K562 (cell line): ENCODE measurements around the gene VANGL1. TPM values are rescaled to one million over a fixed set of nuclear protein-coding genes. Genes with fewer than 3 reads are reported as not detected.

Experiments used
- ATAC-seq: fragments of 200-7000 bp; cut with Tn5 transposase; 3 replicates; pipeline ENCODE4 v1.9.1; 2020; ENCODE audit warnings: moderate library complexity
- BruUV-seq: library from RNA; stranded (reverse); fragments of 400-500 nt; replicated peaks from 2 replicates; lab custom pipeline; 2021; lab: Mats Ljungman, UMichigan
- CTCF ChIA-PET: fragments of 300-600 bp; formaldehyde crosslinking; extraction: SDS; loops from one replicate; lab custom pipeline; 2021; ENCODE audit warnings: low intra/inter-chr PET ratio; lab: Yijun Ruan, JAX
- POLR2A ChIA-PET: fragments of 300-600, 350-650 bp; sonication (Branson Sonifier 250); formaldehyde crosslinking; extraction: SDS; loops from one replicate; lab custom pipeline; 2021; ENCODE audit warnings: antibody characterized with exemption, inconsistent platforms; lab: Yijun Ruan, JAX
- DNase-seq, 4 experiments: peaks; one replicate each; pipeline versions ENCODE4 v3.0.0 to v3.0.0-alpha.2; 2011 to 2018; ENCODE audit warnings: low spot score in 3 of 4, mixed read lengths in 3 of 4; ENCODE audit errors: extremely low read depth in 1 of 4
- FAIRE-seq: peaks from 2 replicates; lab custom pipeline; 2011; peaks lifted over from hg19 to GRCh38; lab: Jason Lieb, UNC
- H2AFZ ChIP-seq: 2 replicates; pipeline ENCODE4 v1.6.0; 2011; ENCODE audit warnings: low read depth, low read length, control low read depth, inconsistent platforms
- H3K27ac ChIP-seq: fragments of 200-600 bp; 3 replicates; pipeline ENCODE4 v1.8.0; 2011; ENCODE audit warnings: low read depth, mild to moderate bottlenecking, control low read depth, inconsistent platforms, low read length, moderate library complexity, mixed read lengths; ENCODE audit errors: extremely low read depth
- H3K27me3 ChIP-seq, 2 experiments: fragments of 300-600 bp in 1 of 2; 2 replicates in 1 of 2; 3 replicates in 1 of 2; pipeline versions ENCODE4 v1.6.0 to v1.8.0; 2011; ENCODE audit warnings: inconsistent platforms in 2 of 2, low read length in 2 of 2, mild to moderate bottlenecking in 1 of 2, mixed read lengths in 1 of 2, moderate library complexity in 1 of 2; ENCODE audit not compliant: control insufficient read depth in 2 of 2, insufficient read depth in 2 of 2
- H3K36me3 ChIP-seq: fragments of 300-600 bp; 3 replicates; pipeline ENCODE4 v1.8.0; 2011; ENCODE audit warnings: mild to moderate bottlenecking, low read length, inconsistent platforms; ENCODE audit not compliant: control insufficient read depth, insufficient read depth
- H3K4me1 ChIP-seq, 2 experiments: fragments of 200-600 bp in 1 of 2; replicated peaks in 1 of 2; 2 replicates in 1 of 2; 3 replicates in 1 of 2; pipeline versions ENCODE4 v1.5.1 to v1.8.0; 2011; ENCODE audit warnings: inconsistent platforms in 2 of 2, low read length in 2 of 2, mild to moderate bottlenecking in 1 of 2, mixed read lengths in 1 of 2, moderate library complexity in 1 of 2; ENCODE audit not compliant: control insufficient read depth in 2 of 2, insufficient read depth in 2 of 2
- H3K4me2 ChIP-seq: 2 replicates; pipeline ENCODE4 v1.6.1; 2011; ENCODE audit warnings: low read length, control low read depth, inconsistent platforms, mixed read lengths; ENCODE audit not compliant: insufficient read depth
- H3K4me3 ChIP-seq: fragments of 200-600 bp; sonication (generic), shearing (Covaris generic); 2 replicates; pipeline ENCODE4 v1.5.1; 2016; ENCODE audit warnings: control low read depth, inconsistent platforms
- H3K79me2 ChIP-seq: fragments of 200-600 bp; 3 replicates; pipeline ENCODE4 v1.8.0; 2011; ENCODE audit warnings: low read length, inconsistent platforms; ENCODE audit not compliant: control insufficient read depth, insufficient read depth
- H3K9ac ChIP-seq, 2 experiments: 2 replicates each; pipeline versions ENCODE4 v1.6.0 to v1.6.1; 2011; ENCODE audit warnings: low read depth in 2 of 2, low read length in 2 of 2, control low read depth in 1 of 2, inconsistent platforms in 1 of 2, mild to moderate bottlenecking in 1 of 2, mixed read lengths in 1 of 2; ENCODE audit not compliant: insufficient read depth in 1 of 2
- H3K9me1 ChIP-seq: one replicate; pipeline ENCODE4 v1.6.0; 2011; ENCODE audit warnings: inconsistent platforms, mild to moderate bottlenecking, low read length, moderate library complexity; ENCODE audit not compliant: control insufficient read depth, insufficient read depth
- H3K9me3 ChIP-seq: replicated peaks from 2 replicates; pipeline ENCODE4 v1.5.1; 2011; ENCODE audit warnings: low read depth, low read length, inconsistent platforms; ENCODE audit not compliant: control insufficient read depth, insufficient read depth
- H4K20me1 ChIP-seq: replicated peaks from 2 replicates; pipeline ENCODE4 v1.6.1; 2011; ENCODE audit warnings: low read length, inconsistent platforms, mixed read lengths; ENCODE audit not compliant: control insufficient read depth, insufficient read depth
- BCOR ChIP-seq: fragments of 450-650 bp; IDR thresholded peaks from 2 replicates; pipeline ENCODE4 v1.6.1; 2016
- ELF2 ChIP-seq: fragments of 250-450 bp; sonication (Bioruptor Pico); IDR thresholded peaks from 2 replicates; pipeline ENCODE4 v1.5.0; 2021; ENCODE audit warnings: mild to moderate bottlenecking
- HDAC1 ChIP-seq, 2 experiments: fragments of 450-650 bp; IDR thresholded peaks; 2 replicates each; pipeline ENCODE4 v1.6.1; 2016 to 2017; ENCODE audit warnings: inconsistent platforms in 1 of 2, mild to moderate bottlenecking in 1 of 2, moderate library complexity in 1 of 2
- HNRNPLL ChIP-seq: fragments of 200-400 bp; formaldehyde crosslinking; IDR thresholded peaks from 2 replicates; pipeline ENCODE4 v1.6.1; 2017; ENCODE audit warnings: low read length, low read depth, mild to moderate bottlenecking; ENCODE audit not compliant: poor library complexity, severe bottlenecking
- KLF13 ChIP-seq: fragments of 450-650 bp; IDR thresholded peaks from 2 replicates; pipeline ENCODE4 v1.6.1; 2016; ENCODE audit warnings: missing genetic modification characterization, low read depth, mild to moderate bottlenecking, missing compliant biosample characterization, moderate library complexity, borderline replicate concordance
- SUPT5H ChIP-seq: fragments of 450-650 bp; IDR thresholded peaks from 2 replicates; pipeline ENCODE4 v1.6.1; 2016
- YY1 ChIP-seq, 3 experiments: IDR thresholded peaks; 2 replicates each; pipeline ENCODE4 v1.6.1; 2011; ENCODE audit warnings: low read length in 2 of 3, mild to moderate bottlenecking in 2 of 3, moderate library complexity in 2 of 3, borderline replicate concordance in 1 of 3, control low read depth in 1 of 3, low read depth in 1 of 3; ENCODE audit not compliant: insufficient read depth in 3 of 3, insufficient replicate concordance in 2 of 3, control insufficient read depth in 1 of 3, insufficient read length in 1 of 3; ENCODE audit errors: extremely low read depth in 1 of 3
- ZBTB9 ChIP-seq: fragments of 450-650 bp; formaldehyde crosslinking; IDR thresholded peaks from 2 replicates; pipeline ENCODE4 v1.4.0; 2020; ENCODE audit warnings: mild to moderate bottlenecking, moderate library complexity
- ZKSCAN8 ChIP-seq: fragments of 200-800 bp; sonication (Bioruptor generic); IDR thresholded peaks from 2 replicates; pipeline ENCODE4 v1.6.1; 2016; ENCODE audit warnings: missing genetic modification characterization, missing compliant biosample characterization
- ZNF175 ChIP-seq: fragments of 200-800 bp; sonication (Bioruptor generic); IDR thresholded peaks from 2 replicates; pipeline ENCODE4 v1.6.1; 2016; ENCODE audit warnings: low read depth, mild to moderate bottlenecking, missing genetic modification characterization, missing compliant biosample characterization
- ZNF274 ChIP-seq: IDR thresholded peaks from 2 replicates; pipeline ENCODE4 v1.6.1; 2011; ENCODE audit warnings: low read depth, mild to moderate bottlenecking, low read length, moderate library complexity, borderline replicate concordance
- WGBS: fragments of 100-300 bp; shearing (Covaris generic); methylation state at CpG from one replicate; pipeline ENCODE4 v1.1.6; 2016; ENCODE audit warnings: low coverage, mixed read lengths; ENCODE audit not compliant: insufficient coverage; ENCODE audit errors: missing lambda C conversion rate; 5-methylcytosine and 5-hydroxymethylcytosine counted together
- in situ Hi-C: fragments of 300-500 bp; cut with MboI; formaldehyde crosslinking; loops from 4 replicates; pipeline ENCODE4 v1.15.0; 2018; ENCODE audit warnings: inconsistent platforms, mixed read lengths
- intact Hi-C: fragments of 100-400 bp; cut with micrococcal nuclease; formaldehyde crosslinking; loops from 2 replicates; pipeline ENCODE4 v1.14.2; 2022
- polyA plus RNA-seq, 8 experiments: library from polyadenylated mRNA; depleted of rRNA in 4 of 8; stranded (reverse) in 5 of 8; unstranded in 3 of 8; fragments of >200 nt; fragmentation: Nextera tagmentation in 2 of 8; fragmentation: Illumina TruSeq in 1 of 8; extraction: Ambion mirVana in 2 of 8; extraction: Trizol in 1 of 8; gene quantifications; 2 replicates each; pipeline versions ENCODE4 v1.2.1 to v1.2.3, GENCODE V29; 2011 to 2014; ENCODE audit warnings: inconsistent platforms in 1 of 8, missing spikeins in 1 of 8
- total RNA-seq, 7 experiments: library from RNA; depleted of rRNA in 6 of 7; stranded (reverse); fragments of >200 nt in 6 of 7; fragmentation: Illumina TruSeq in 2 of 7; extraction: Trizol in 2 of 7; gene quantifications; 2 replicates each; pipeline versions ENCODE4 v1.2.1 to v1.2.3, GENCODE V29; 2011 to 2021; ENCODE audit warnings: low replicate concordance in 1 of 7
- TF ChIP-seq, protein P1 (sequence below): sonication (generic); formaldehyde crosslinking; IDR thresholded peaks from 2 replicates; pipeline ENCODE4 v1.8.0; 2023; ENCODE audit warnings: mild to moderate bottlenecking, missing genetic modification reagents
- TF ChIP-seq, protein P2 (sequence below): fragments of 200-800 bp; sonication (Bioruptor generic); IDR thresholded peaks from 2 replicates; pipeline ENCODE4 v1.6.1; 2016; ENCODE audit warnings: missing genetic modification characterization, missing compliant biosample characterization

The VANGL1 gene
- total and polyA plus RNA-seq, 9 of the 15 experiments (the other 6 are each of a cell fraction or from before 2014, with no cell fraction given), result 0.90 to 12.8 (median 9.6) TPM

- TF ChIP-seq ZNF175 (no peak), ZNF274 (no peak)
These were observed 88.0 kb downstream of the VANGL1 start (continued) for GRCh38 chr1:115729756-115730155.

DNA sequence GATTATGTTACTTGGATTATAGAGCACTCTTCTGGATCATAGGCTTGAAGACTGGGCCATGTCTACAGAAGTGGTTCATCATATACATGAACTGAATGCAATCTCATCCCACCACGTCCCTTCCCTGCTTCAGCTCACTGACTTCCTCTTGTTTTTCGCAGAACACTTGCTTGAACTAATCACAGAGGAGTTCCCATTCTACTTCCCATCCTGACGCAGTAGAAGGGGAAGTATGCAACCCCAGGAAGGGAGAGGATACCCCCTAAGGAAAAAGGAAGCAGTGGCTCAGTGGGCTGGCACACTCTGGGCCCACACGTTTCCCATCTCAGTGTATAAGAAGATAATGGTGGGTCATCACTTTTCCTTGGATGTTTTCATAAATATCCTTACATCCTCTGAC, 90.5 kb downstream of the VANGL1 start:
- H3K9ac ChIP-seq, result no peak overlapping the region
- intact Hi-C loops (no loop called here), in situ Hi-C loops (no loop called here)
- no peaks in the 10 kb centered on the region for H3K9me3 ChIP-seq
- no peak overlapping the region for H3K4me2 ChIP-seq
- ChIA-PET POLR2A (interaction anchor here (0.6 kb wide), 1 partner anchor 1802 kb away, joined by 3 read pairs; no protein-coding TSS in a partner anchor), CTCF (no interaction called here)
- H3K36me3 ChIP-seq, result no peaks in the 10 kb centered on the region
- DNase-seq (no peak), FAIRE-seq (no peak), ATAC-seq (no peak)
- H3K27ac ChIP-seq, result no peak overlapping the region
- H3K4me1 ChIP-seq, result no peaks in the 10 kb centered on the region
- H3K9me1 ChIP-seq, result no peaks in the 10 kb centered on the region
- H3K79me2 ChIP-seq, result no peaks in the 10 kb centered on the region
- 0% methylated on average over 4 of the region's 4 CpGs for WGBS
- H3K27me3 ChIP-seq, result peaks cover 6 to 8% of the 10 kb centered on the region in 2 experiments
- H3K4me3 ChIP-seq, result no peak overlapping the region
- BruUV-seq, result no TSS peak
- no peak overlapping the region for H2AFZ ChIP-seq
- peaks cover 3% of the 10 kb centered on the region for H4K20me1 ChIP-seq
- TF ChIP-seq HDAC1 (IDR thresholded peaks at IDR 0.05), result no peak
- no peak for TF ChIP-seq SUPT5H
- TF ChIP-seq ZKSCAN8 (CRISPR knock-in tag), result no peak
- TF ChIP-seq ZBTB9 (CRISPR knock-in tag), result no peak
- TF ChIP-seq, protein P1, sequence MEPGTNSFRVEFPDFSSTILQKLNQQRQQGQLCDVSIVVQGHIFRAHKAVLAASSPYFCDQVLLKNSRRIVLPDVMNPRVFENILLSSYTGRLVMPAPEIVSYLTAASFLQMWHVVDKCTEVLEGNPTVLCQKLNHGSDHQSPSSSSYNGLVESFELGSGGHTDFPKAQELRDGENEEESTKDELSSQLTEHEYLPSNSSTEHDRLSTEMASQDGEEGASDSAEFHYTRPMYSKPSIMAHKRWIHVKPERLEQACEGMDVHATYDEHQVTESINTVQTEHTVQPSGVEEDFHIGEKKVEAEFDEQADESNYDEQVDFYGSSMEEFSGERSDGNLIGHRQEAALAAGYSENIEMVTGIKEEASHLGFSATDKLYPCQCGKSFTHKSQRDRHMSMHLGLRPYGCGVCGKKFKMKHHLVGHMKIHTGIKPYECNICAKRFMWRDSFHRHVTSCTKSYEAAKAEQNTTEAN, result no peak
- TF ChIP-seq ELF2 (CRISPR knock-in tag), result no peak
- TF ChIP-seq, protein P2, sequence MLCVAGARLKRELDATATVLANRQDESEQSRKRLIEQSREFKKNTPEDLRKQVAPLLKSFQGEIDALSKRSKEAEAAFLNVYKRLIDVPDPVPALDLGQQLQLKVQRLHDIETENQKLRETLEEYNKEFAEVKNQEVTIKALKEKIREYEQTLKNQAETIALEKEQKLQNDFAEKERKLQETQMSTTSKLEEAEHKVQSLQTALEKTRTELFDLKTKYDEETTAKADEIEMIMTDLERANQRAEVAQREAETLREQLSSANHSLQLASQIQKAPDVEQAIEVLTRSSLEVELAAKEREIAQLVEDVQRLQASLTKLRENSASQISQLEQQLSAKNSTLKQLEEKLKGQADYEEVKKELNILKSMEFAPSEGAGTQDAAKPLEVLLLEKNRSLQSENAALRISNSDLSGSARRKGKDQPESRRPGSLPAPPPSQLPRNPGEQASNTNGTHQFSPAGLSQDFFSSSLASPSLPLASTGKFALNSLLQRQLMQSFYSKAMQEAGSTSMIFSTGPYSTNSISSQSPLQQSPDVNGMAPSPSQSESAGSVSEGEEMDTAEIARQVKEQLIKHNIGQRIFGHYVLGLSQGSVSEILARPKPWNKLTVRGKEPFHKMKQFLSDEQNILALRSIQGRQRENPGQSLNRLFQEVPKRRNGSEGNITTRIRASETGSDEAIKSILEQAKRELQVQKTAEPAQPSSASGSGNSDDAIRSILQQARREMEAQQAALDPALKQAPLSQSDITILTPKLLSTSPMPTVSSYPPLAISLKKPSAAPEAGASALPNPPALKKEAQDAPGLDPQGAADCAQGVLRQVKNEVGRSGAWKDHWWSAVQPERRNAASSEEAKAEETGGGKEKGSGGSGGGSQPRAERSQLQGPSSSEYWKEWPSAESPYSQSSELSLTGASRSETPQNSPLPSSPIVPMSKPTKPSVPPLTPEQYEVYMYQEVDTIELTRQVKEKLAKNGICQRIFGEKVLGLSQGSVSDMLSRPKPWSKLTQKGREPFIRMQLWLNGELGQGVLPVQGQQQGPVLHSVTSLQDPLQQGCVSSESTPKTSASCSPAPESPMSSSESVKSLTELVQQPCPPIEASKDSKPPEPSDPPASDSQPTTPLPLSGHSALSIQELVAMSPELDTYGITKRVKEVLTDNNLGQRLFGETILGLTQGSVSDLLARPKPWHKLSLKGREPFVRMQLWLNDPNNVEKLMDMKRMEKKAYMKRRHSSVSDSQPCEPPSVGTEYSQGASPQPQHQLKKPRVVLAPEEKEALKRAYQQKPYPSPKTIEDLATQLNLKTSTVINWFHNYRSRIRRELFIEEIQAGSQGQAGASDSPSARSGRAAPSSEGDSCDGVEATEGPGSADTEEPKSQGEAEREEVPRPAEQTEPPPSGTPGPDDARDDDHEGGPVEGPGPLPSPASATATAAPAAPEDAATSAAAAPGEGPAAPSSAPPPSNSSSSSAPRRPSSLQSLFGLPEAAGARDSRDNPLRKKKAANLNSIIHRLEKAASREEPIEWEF (CRISPR knock-in tag), result no peak
- no peak for TF ChIP-seq HNRNPLL
- no peak for TF ChIP-seq BCOR
- no peak for TF ChIP-seq KLF13 (tag)
- TF ChIP-seq YY1 (IDR thresholded peaks at IDR 0.05; ENCODE audit: borderline replicate concordance in 1 of 3, control insufficient read depth in 1 of 3, extremely low read depth in 1 of 3, insufficient read depth in 3 of 3, insufficient read length in 1 of 3, insufficient replicate concordance in 2 of 3, low read depth in 1 of 3, low read length in 2 of 3), result no peak
